ENCODE data around the gene TRAPPC5. TPM values are rescaled to one million over a fixed set of nuclear protein-coding genes. Genes with fewer than 3 reads are reported as not detected.

Gene TRAPPC5
- total RNA-seq (2022; extraction: Qiagen RNA extraction) = 50.6 to 101 TPM (median 96.9 TPM) in 5 replicates

GRCh38 chr19:7680606-7681339, at the start of gene TRAPPC5:
Gene TRAPPC5 (plus strand): TSS chr19:7680833. CDS start chr19:7682254, 1,421 bp downstream.

DNA sequence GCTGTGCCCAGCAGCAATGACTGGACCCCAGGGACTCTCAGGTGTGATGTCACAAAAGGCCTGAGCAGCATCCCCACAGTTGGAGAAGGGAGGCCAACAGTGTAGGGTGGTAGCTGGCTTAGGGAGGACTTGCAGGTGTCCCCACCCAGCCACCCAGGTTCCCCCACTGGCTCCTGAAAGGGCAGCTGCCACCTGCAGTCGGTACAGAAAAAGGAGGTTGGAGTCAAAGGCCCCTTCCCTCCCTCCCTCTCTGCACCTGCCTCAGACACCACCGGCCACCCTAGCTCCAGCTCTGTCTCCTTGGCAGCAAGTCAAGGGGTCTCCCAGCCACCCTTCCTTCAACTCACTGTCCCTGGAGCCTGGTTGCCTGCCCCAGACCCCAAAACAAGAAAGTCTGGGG, 46.9 kb upstream of the TRAPPC5 start, which contains the start of gene PCP2:
Gene PCP2 (minus strand): TSS at position 22 of the 400 bp plus-strand sequence. CDS start 262 bp downstream, outside the sequence.

DNA sequence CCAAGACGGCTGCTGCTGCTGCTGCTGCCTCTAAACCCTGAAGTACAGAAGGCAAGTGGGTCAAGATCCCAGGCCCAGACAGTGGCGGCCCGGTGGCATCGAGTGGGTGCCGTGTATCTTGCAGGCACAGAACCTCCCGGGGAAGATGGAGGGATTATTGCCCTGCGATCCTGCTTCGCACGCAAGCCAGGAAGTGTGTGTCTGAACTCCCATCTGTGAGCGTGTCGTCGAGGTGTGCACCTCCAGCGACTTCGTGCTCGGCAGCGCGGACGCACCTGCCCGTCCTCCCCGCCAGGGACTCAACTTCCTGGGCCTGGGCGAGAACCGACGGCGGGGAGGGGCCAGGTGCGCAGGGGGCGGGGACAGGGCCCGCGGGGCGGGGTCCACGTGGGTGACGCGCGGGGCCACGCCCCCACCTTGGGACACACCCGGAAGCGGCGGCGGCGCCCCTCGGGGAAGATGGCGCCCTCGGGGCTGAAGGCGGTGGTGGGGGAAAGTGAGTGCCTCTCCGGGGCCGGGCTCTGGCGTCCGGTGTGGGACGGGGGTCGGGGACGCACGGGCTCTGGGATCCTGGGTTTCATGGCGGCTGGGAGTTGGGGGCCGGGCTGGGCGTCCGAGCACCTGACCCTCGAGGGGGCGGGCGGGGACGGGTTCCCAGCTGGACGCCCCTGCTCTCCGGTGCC, 43.8 kb upstream of the TRAPPC5 start, which contains the start of gene STXBP2:
Gene STXBP2 (plus strand): TSS at position 420 of the 683 bp plus-strand sequence. CDS start 40 bp downstream, at position 460.

GRCh38 chr19:7668842-7669241, 11.8 kb upstream of the TRAPPC5 start, which contains the start of gene RETN:
Gene RETN (plus strand): TSS chr19:7669049. CDS start chr19:7669327, 278 bp downstream.

DNA sequence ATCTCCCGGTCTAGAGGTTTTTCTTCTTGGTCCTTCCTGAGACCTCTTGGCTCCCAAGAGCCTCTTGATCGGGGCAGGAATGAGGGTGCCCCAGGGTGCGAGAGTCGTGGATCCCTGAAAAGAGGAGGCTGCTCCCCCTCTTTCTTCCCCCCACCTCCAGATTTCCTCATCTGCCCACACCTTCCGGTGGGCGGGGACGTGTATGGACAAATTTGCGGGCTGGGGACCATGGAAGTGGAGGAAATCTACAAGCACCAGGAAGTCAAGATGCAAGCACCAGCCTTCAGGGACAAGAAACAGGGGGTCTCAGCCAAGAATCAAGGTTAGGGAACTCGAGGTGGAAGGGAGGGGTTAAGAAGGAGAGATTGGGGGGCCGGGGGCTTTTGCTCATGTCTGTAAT, 3.8 kb upstream of the TRAPPC5 start, which contains the start of gene MCEMP1:
Gene MCEMP1 (plus strand): TSS at position 237 of the 400 bp plus-strand sequence. CDS start 31 bp downstream, at position 268.

GRCh38 chr19:7701654-7702457, 21.2 kb downstream of the TRAPPC5 start, which contains the start of gene FCER2:
Gene FCER2 (minus strand): TSS chr19:7702131. CDS start chr19:7699760, 2,371 bp downstream.

GRCh38 chr19:7732045-7732444, 51.4 kb downstream of the TRAPPC5 start, which contains the start of gene CLEC4G:
Gene CLEC4G (minus strand): TSS chr19:7732110. CDS start chr19:7732102, 8 bp downstream.

Other genes with a start within 250 kb of the TRAPPC5 start
- 1.8 to 2.1 TPM (median 1.9 TPM) in 5 replicates for gene PEX11G, start 191.8 kb upstream of the TRAPPC5 start, total RNA-seq (2022; extraction: Qiagen RNA extraction)
- 17.7 to 24.8 TPM (median 22.3 TPM) in 5 replicates for gene ZNF358, start 164.7 kb upstream of the TRAPPC5 start, total RNA-seq (2022; extraction: Qiagen RNA extraction)
- gene MCOLN1, start 158.2 kb upstream of the TRAPPC5 start, total RNA-seq (2022; extraction: Qiagen RNA extraction) = 9.6 to 12.8 TPM (median 11.7 TPM) in 5 replicates
- gene PNPLA6, start 145.1 kb upstream of the TRAPPC5 start, total RNA-seq (2022; extraction: Qiagen RNA extraction) = 24.0 to 42.0 TPM (median 40.3 TPM) in 5 replicates
- gene CAMSAP3, start 85.0 kb upstream of the TRAPPC5 start, total RNA-seq (2022; extraction: Qiagen RNA extraction) = 3.7 to 7.6 TPM (median 6.1 TPM) in 5 replicates
- gene XAB2, start 51.3 kb upstream of the TRAPPC5 start, total RNA-seq (2022; extraction: Qiagen RNA extraction) = 18.9 to 29.4 TPM (median 26.3 TPM) in 5 replicates
- gene PET100, start 51.0 kb upstream of the TRAPPC5 start, total RNA-seq (2022; extraction: Qiagen RNA extraction) = 44.7 to 84.3 TPM (median 46.8 TPM) in 5 replicates
- not detected in 5 replicates for gene PCP2, start 47.1 kb upstream of the TRAPPC5 start, total RNA-seq (2022; extraction: Qiagen RNA extraction)
- gene STXBP2, start 43.7 kb upstream of the TRAPPC5 start, total RNA-seq (2022; extraction: Qiagen RNA extraction) = 28.4 to 45.3 TPM (median 38.6 TPM) in 5 replicates
- not detected in 5 replicates for gene RETN, start 11.8 kb upstream of the TRAPPC5 start, total RNA-seq (2022; extraction: Qiagen RNA extraction)
- not detected in 5 replicates for gene MCEMP1, start 3.7 kb upstream of the TRAPPC5 start, total RNA-seq (2022; extraction: Qiagen RNA extraction)
- gene FCER2, start 21.3 kb downstream of the TRAPPC5 start, total RNA-seq (2022; extraction: Qiagen RNA extraction) = not detected in 5 replicates
- not detected in 5 replicates for gene CLEC4G, start 51.3 kb downstream of the TRAPPC5 start, total RNA-seq (2022; extraction: Qiagen RNA extraction)
- not detected in 5 replicates for gene CD209, start 66.7 kb downstream of the TRAPPC5 start, total RNA-seq (2022; extraction: Qiagen RNA extraction)
- gene CLEC4M, start 82.4 kb downstream of the TRAPPC5 start, total RNA-seq (2022; extraction: Qiagen RNA extraction) = not detected in 5 replicates
- gene EVI5L, start 149.4 kb downstream of the TRAPPC5 start, total RNA-seq (2022; extraction: Qiagen RNA extraction) = 0.94 to 1.9 TPM (median 1.8 TPM) in 5 replicates
- gene PRR36, start 193.6 kb downstream of the TRAPPC5 start, total RNA-seq (2022; extraction: Qiagen RNA extraction) = 0.30 to 0.51 TPM (median 0.45 TPM) in 5 replicates
- gene LRRC8E, start 207.7 kb downstream of the TRAPPC5 start, total RNA-seq (2022; extraction: Qiagen RNA extraction) = 5.1 to 7.1 TPM (median 5.7 TPM) in 5 replicates
- gene MAP2K7, start 223.0 kb downstream of the TRAPPC5 start, total RNA-seq (2022; extraction: Qiagen RNA extraction) = 8.6 to 16.3 TPM (median 14.9 TPM) in 5 replicates
- gene TGFBR3L, start 234.0 kb downstream of the TRAPPC5 start, total RNA-seq (2022; extraction: Qiagen RNA extraction) = 0.36 to 2.0 TPM (median 1.7 TPM) in 5 replicates
- 17.5 to 29.6 TPM (median 28.0 TPM) in 5 replicates for gene SNAPC2, start 239.5 kb downstream of the TRAPPC5 start, total RNA-seq (2022; extraction: Qiagen RNA extraction)
- 8.2 to 19.6 TPM (median 17.2 TPM) in 5 replicates for gene CTXN1, start 245.3 kb downstream of the TRAPPC5 start, total RNA-seq (2022; extraction: Qiagen RNA extraction)